Astrocyte of the cerebellum (primary cell): ENCODE measurements around the gene TNIK.

Experiments
- DNase-seq: peaks from one replicate; pipeline ENCODE4 v3.0.0-alpha.2; 2011; ENCODE audit warnings: low read depth
- H3K4me3 ChIP-seq: 2 replicates; pipeline ENCODE4 v1.5.1; 2011; ENCODE audit warnings: mild to moderate bottlenecking, low read depth, low read length, moderate library complexity
- in situ Hi-C: cut with HindIII; loops from 2 replicates; pipeline ENCODE4 v1.10.0; 2017; ENCODE audit warnings: low sequenced_read_pairs
- TF ChIP-seq, protein P1 (sequence below): IDR thresholded peaks from 2 replicates; pipeline ENCODE4 v1.5.1; 2012; ENCODE audit warnings: low read length, low read depth, moderate library complexity, mild to moderate bottlenecking; ENCODE audit errors: missing control alignments

TNIK gene

GRCh38 chr3:171200052-171200749 is 260.0 kb downstream of the TNIK start:
- DNase-seq, result no peak
- H3K4me3 ChIP-seq, result no peak overlapping the region
- in situ Hi-C loops, result no loop called here
- TF ChIP-seq, protein P1, sequence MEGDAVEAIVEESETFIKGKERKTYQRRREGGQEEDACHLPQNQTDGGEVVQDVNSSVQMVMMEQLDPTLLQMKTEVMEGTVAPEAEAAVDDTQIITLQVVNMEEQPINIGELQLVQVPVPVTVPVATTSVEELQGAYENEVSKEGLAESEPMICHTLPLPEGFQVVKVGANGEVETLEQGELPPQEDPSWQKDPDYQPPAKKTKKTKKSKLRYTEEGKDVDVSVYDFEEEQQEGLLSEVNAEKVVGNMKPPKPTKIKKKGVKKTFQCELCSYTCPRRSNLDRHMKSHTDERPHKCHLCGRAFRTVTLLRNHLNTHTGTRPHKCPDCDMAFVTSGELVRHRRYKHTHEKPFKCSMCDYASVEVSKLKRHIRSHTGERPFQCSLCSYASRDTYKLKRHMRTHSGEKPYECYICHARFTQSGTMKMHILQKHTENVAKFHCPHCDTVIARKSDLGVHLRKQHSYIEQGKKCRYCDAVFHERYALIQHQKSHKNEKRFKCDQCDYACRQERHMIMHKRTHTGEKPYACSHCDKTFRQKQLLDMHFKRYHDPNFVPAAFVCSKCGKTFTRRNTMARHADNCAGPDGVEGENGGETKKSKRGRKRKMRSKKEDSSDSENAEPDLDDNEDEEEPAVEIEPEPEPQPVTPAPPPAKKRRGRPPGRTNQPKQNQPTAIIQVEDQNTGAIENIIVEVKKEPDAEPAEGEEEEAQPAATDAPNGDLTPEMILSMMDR, result no peak

DNA sequence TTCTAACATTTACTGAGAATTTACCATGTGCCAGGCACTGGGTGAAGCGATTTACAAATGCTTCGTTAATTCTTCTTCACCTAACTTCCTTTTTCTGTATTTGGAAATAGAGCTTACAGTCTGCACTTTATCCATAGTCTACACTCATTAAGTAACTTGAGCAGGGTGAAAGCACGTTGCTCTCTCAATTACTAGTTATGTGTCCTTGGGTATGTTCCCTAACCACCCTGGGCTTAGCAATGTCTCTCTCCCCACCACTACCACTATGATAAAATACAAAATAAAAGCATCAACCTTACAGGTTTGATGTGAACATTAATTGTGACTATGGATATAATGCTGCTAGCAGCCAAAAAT is 260.8 kb downstream of the TNIK start:
- TF ChIP-seq, protein P1, result no peak
- in situ Hi-C loops, result no loop called here
- DNase-seq, result no peak
- no peak overlapping the region for H3K4me3 ChIP-seq

DNA sequence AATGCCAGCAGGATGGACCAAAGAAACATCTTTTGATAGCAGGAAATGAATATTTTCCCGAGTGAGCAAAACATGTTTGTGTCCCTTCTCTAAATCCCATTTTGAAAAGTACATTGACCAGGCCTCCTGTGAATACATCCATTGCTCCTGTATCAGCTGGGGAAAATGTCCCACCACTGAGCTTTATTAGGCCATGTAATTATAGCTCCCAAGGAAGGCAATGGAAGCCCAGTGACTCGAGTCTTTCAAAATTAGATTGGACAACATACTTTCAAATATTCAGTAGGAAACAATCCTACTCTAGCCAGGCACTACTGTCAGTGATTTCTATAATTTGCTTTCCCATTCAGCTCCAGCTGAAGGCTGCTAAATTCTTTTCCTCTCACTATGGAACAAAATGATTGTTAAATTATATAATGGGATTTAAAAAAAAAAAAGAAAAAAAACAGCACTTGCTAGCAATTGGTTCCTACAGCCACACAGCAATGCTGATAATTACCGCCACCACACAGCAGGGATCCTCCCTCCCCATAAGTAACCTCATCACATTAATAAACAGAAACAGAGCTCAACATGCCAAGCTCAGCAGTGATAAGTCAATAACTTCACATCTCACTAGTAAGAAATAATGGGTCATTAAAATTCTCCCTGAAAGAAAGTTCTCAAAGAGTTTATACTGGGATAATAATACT is 261.3 kb downstream of the TNIK start:
- in situ Hi-C loops, result no loop called here
- TF ChIP-seq, protein P1, result no peak
- H3K4me3 ChIP-seq, result no peak overlapping the region
- DNase-seq, result no peak

DNA sequence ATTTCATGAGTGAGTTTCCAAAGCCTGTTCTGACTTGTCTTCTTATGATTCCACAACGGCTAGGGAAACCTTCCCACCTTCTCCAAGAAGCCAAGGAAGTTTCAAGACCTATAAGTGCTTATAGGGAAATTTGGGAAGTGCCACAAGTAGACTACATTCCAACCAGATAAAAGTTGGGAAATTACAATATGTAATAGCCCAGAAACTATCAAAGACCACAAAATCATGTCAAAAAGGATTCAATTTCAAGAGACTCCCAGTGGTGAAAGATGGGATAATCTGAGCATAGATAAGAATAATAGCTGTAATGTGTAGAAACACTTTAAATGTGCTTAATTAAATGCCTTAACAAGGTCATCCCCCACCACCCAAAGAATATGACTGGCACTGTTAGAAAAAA is 264.5 kb downstream of the TNIK start:
- no peak overlapping the region for H3K4me3 ChIP-seq
- in situ Hi-C loops, result no loop called here
- TF ChIP-seq, protein P1, result no peak
- DNase-seq, result no peak

DNA sequence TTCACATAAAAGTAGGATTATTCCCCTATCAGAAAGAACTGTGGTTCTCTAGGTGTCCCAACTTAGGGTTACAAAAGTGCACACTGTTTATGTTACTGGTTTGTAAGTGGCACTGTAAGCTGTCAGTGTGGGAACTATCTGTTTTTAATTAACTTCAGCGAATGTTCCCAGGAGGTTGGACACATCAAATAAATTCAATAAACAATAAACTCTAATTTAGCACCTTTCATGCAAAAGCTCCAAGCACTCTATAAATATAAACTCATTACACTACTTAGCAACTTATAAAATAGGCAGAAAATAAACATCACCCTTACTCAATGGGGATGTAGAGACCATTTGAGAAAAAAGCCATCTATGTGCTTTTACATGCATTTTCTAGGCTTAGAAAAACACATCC is 265.2 kb downstream of the TNIK start:
- TF ChIP-seq, protein P1, result no peak
- DNase-seq, result no peak
- H3K4me3 ChIP-seq, result no peak overlapping the region
- in situ Hi-C loops, result no loop called here

- in situ Hi-C loops, result no loop called here
- TF ChIP-seq, protein P1, result no peak
- H3K4me3 ChIP-seq, result no peak overlapping the region
- DNase-seq, result no peak
These were observed 266.5 kb downstream of the TNIK start for GRCh38 chr3:171193693-171194092.
